Measurements from ENCODE around the gene PFN2. TPM values are rescaled to one million over a fixed set of nuclear protein-coding genes. Genes with fewer than 3 reads are reported as not detected.
A peak's percentile ranks its signal among the peaks of the same experiment; 100 is the strongest.

The PFN2 gene
- total and polyA plus RNA-seq, 5 donors: 48.5 to 74.6 (median 64.9) TPM

- ATAC-seq (peak in 1 of 2 donors; percentile 48), DNase-seq (no peak)
- H3K27me3 ChIP-seq (ENCODE audit: control insufficient read depth, insufficient read depth): no peaks in the 10 kb centered on the region
- H3K27ac ChIP-seq (ENCODE audit: low read length): no peak overlapping the region
- no peak overlapping the region for H3K4me3 ChIP-seq (ENCODE audit: low read length)
- 83% methylated on average over 5 of the region's 5 CpGs for WGBS
- intact Hi-C loops (cut with DNase I): no loop called here
- no peaks in the 10 kb centered on the region for H3K9me3 ChIP-seq (ENCODE audit: control insufficient read depth, low read length)
- H3K4me1 ChIP-seq (ENCODE audit: control insufficient read depth, insufficient read depth, low read length): no peaks in the 10 kb centered on the region
Measured at GRCh38 chr3:149917124-149917667, 53.5 kb downstream of the PFN2 start.

Other genes with a start within 250 kb of the PFN2 start
- gene COMMD2, start 218.4 kb downstream of the PFN2 start, total RNA-seq: 10 to 100 TPM; 17.0 to 22.2 (median 19.9) TPM
- 7.4 TPM for gene COMMD2, start 218.4 kb downstream of the PFN2 start, polyA plus RNA-seq
- not detected for gene ANKUB1, start 178.3 kb downstream of the PFN2 start, total RNA-seq
- not detected for gene ANKUB1, start 178.3 kb downstream of the PFN2 start, polyA plus RNA-seq
- gene RNF13, start 157.7 kb downstream of the PFN2 start, total RNA-seq: 10 to 100 TPM; 54.8 to 65.7 (median 63.6) TPM
- 36.6 TPM for gene RNF13, start 157.7 kb downstream of the PFN2 start, polyA plus RNA-seq